ENCODE measurements around the gene PHACTR4. TPM values are rescaled to one million over a fixed set of nuclear protein-coding genes. Genes with fewer than 3 reads are reported as not detected.

PHACTR4 gene
- total and polyA plus RNA-seq, 9 of the 15 experiments (the other 6 are each of a cell fraction or from before 2014, with no cell fraction given): 6.4 to 43.6 (median 14.2) TPM

GRCh38 chr1:28507247-28507645 lies 137.7 kb downstream of the PHACTR4 start (continued):
- TF ChIP-seq RBFOX2 (IDR thresholded peaks at IDR 0.05; ENCODE audit: low read depth, low read length): no peak
- TF ChIP-seq SRSF9 (IDR thresholded peaks at IDR 0.05; ENCODE audit: borderline replicate concordance, low read depth, low read length): no peak
- TF ChIP-seq ATF7 (IDR thresholded peaks at IDR 0.05): no peak
- peak; percentile 9 for TF ChIP-seq MYC (IDR thresholded peaks at IDR 0.05; ENCODE audit: low read depth, low read length)
- no peak for TF ChIP-seq MYC (CRISPR knock-in tag; IDR thresholded peaks at IDR 0.05; ENCODE audit: borderline replicate concordance, low read depth)
- TF ChIP-seq FOXM1 (IDR thresholded peaks at IDR 0.05; ENCODE audit: low read depth): no peak
- TF ChIP-seq FOXM1 (CRISPR knock-in tag; IDR thresholded peaks at IDR 0.05; ENCODE audit: low read depth): no peak
- no peak for TF ChIP-seq E2F3 (CRISPR knock-in tag; IDR thresholded peaks at IDR 0.05)
- no peak for TF ChIP-seq ATF1 (CRISPR knock-in tag; IDR thresholded peaks at IDR 0.05)
- 0 out of 2 replicates have a peak, but pooled peaks have one; percentile 3 for TF ChIP-seq ATF1 (tag; IDR thresholded peaks at IDR 0.05)
- 0 out of 2 replicates have a peak, but pooled peaks have one; percentile 45 for TF ChIP-seq LARP7 (IDR thresholded peaks at IDR 0.05)
- TF ChIP-seq HCFC1 (IDR thresholded peaks at IDR 0.05; ENCODE audit: low read depth, low read length): 0 out of 2 replicates have a peak, but pooled peaks have one; percentile 5
- TF ChIP-seq BRD4 (IDR thresholded peaks at IDR 0.05): 0 out of 2 replicates have a peak, but pooled peaks have one; percentile 27
- TF ChIP-seq ZNF445 (CRISPR knock-in tag; IDR thresholded peaks at IDR 0.05; ENCODE audit: low read depth): no peak
- TF ChIP-seq POLR2H (tag; IDR thresholded peaks at IDR 0.05; ENCODE audit: low read depth): no peak; the same call in none of the 2 replicates
- TF ChIP-seq POLR2AphosphoS5 (IDR thresholded peaks at IDR 0.05; ENCODE audit: control insufficient read depth, insufficient read depth, low read depth, low read length): peak; percentile 77
- no peak for TF ChIP-seq ZBTB26 (CRISPR knock-in tag; IDR thresholded peaks at IDR 0.05)
- no peak for TF ChIP-seq ZNF780A (CRISPR knock-in tag; IDR thresholded peaks at IDR 0.05)
- TF ChIP-seq HDAC3 (IDR thresholded peaks at IDR 0.05; ENCODE audit: borderline replicate concordance, partially characterized antibody): no peak
- no peak for TF ChIP-seq FOXO4 (CRISPR knock-in tag; IDR thresholded peaks at IDR 0.05)
- no peak for TF ChIP-seq FUS (optimal IDR thresholded peaks at IDR 0.05; ENCODE audit: low read depth, low read length)
- no peak for TF ChIP-seq GTF2B (IDR thresholded peaks at IDR 0.05; ENCODE audit: extremely low read depth, insufficient read length)
- no peak for TF ChIP-seq NELFE (IDR thresholded peaks at IDR 0.05; ENCODE audit: insufficient read depth, insufficient read length)
- no peak for TF ChIP-seq RFX5 (IDR thresholded peaks at IDR 0.05; ENCODE audit: low read depth, low read length)
- no peak for TF ChIP-seq CREB1 (IDR thresholded peaks at IDR 0.05)
- TF ChIP-seq CREB1 (CRISPR knock-in tag; IDR thresholded peaks at IDR 0.05): 0 out of 2 replicates have a peak, but pooled peaks have one; percentile 6
- no peak for TF ChIP-seq STAG1 (CRISPR knock-in tag; IDR thresholded peaks at IDR 0.05; ENCODE audit: borderline replicate concordance)
- no peak for TF ChIP-seq U2AF1 (optimal IDR thresholded peaks at IDR 0.05; ENCODE audit: low read depth, low read length)
- no peak for TF ChIP-seq RFX1 (IDR thresholded peaks at IDR 0.05)

All from K562 (cell line).